ENCODE measurements around the gene CYB561D2.

CYB561D2 gene

DNA sequence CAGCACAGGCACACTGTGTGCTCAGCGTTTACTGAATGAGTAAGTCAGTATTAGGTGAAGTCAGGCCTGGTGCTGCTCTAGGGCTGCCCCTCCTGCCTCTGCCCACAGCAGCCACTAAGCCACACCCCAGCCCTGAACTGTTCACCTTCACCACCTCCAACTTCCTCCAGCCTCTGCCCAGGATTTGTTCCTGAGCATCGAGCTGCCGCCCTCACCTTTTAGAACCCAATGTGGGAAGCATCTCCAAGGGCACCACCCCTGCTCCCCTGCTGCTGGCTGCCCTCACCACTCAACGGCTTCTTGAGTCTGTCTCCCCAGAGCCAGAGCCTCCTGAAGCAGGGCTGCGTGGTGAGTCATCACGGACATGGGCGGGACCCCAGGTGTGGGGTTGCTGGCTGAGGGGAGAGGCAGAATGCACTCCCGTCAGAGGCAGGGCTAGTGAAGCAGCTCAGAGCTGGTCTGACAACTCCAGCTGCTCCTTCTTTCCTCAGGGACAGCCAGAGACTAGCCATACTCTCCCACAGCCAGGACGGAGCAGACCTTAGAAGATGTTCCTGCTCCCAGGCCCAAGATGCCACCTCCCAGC, 33.9 kb upstream of the CYB561D2 start:
- DNase-seq (ENCODE audit: insufficient read length, low spot score) (no peak), FAIRE-seq (no peak)
- TF ChIP-seq, protein P1, sequence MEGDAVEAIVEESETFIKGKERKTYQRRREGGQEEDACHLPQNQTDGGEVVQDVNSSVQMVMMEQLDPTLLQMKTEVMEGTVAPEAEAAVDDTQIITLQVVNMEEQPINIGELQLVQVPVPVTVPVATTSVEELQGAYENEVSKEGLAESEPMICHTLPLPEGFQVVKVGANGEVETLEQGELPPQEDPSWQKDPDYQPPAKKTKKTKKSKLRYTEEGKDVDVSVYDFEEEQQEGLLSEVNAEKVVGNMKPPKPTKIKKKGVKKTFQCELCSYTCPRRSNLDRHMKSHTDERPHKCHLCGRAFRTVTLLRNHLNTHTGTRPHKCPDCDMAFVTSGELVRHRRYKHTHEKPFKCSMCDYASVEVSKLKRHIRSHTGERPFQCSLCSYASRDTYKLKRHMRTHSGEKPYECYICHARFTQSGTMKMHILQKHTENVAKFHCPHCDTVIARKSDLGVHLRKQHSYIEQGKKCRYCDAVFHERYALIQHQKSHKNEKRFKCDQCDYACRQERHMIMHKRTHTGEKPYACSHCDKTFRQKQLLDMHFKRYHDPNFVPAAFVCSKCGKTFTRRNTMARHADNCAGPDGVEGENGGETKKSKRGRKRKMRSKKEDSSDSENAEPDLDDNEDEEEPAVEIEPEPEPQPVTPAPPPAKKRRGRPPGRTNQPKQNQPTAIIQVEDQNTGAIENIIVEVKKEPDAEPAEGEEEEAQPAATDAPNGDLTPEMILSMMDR (IDR thresholded peaks at IDR 0.05; ENCODE audit: insufficient read depth, missing control alignments) = no peak

DNA sequence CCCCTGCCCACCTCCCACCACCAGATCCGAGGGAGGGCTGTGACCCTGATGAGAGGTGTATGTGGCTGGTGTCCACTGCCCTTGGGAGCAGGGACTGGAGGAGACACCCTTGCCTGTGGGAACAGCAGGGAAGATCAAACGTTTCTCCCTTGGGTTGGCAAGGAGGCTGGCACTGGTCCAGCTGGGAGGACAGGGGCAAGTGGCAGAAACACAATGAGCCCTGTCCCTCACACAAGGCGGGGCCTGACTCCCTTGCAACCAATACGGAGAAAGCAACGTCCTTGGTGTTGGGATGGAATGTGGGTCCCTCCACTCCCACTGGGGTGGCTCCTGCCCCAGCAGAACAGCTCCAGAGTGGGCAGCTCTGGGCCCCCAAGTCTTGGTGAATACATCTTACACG, 33.4 kb upstream of the CYB561D2 start:
- TF ChIP-seq, protein P1 (IDR thresholded peaks at IDR 0.05; ENCODE audit: insufficient read depth, missing control alignments) = no peak
- no peak for DNase-seq (ENCODE audit: insufficient read length, low spot score)
- FAIRE-seq = no peak

DNA sequence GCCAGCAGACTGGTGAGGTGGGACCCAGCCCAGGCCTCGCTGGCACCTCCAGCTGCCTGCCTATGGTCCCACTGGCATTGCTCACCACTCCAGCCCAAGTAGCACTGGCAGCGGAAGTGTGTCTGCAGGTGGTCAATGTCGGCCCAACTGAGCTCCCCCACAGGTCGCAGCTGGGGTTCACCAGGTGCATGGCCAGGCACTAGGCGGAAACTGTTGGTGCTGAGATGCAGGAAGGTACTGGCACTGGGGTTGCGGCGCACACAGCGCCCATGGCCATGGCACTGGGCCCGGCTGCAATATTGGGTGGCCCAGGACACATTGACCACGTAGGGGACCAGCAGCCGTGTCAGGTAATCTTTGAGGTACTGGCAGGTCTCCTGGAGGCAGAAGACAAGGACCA, 32.5 kb upstream of the CYB561D2 start:
- TF ChIP-seq, protein P1 (IDR thresholded peaks at IDR 0.05; ENCODE audit: insufficient read depth, missing control alignments) = no peak
- no peak for DNase-seq (ENCODE audit: insufficient read length, low spot score)
- FAIRE-seq = no peak

DNA sequence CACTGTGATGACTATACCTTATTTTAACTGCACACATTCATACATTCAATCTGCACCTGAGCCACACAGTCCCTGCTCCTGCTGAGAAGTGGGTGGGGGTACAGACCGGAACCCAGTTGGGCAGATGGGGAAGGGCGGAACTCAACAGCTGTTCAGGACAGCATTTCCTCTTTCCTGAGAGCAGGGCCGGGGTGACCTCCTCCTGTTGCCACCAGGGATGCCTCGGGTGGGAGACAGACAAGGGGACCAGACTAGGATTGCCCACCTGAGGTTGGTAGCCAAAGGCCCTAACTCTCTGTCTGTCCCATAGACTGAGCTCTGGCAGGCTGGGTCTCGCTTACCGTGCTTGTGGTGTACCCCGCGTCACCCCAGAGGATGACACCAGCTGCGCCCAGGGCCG, 32.0 kb upstream of the CYB561D2 start:
- DNase-seq (ENCODE audit: insufficient read length, low spot score) (no peak), FAIRE-seq (no peak)
- TF ChIP-seq, protein P1 (IDR thresholded peaks at IDR 0.05; ENCODE audit: insufficient read depth, missing control alignments) = no peak

DNA sequence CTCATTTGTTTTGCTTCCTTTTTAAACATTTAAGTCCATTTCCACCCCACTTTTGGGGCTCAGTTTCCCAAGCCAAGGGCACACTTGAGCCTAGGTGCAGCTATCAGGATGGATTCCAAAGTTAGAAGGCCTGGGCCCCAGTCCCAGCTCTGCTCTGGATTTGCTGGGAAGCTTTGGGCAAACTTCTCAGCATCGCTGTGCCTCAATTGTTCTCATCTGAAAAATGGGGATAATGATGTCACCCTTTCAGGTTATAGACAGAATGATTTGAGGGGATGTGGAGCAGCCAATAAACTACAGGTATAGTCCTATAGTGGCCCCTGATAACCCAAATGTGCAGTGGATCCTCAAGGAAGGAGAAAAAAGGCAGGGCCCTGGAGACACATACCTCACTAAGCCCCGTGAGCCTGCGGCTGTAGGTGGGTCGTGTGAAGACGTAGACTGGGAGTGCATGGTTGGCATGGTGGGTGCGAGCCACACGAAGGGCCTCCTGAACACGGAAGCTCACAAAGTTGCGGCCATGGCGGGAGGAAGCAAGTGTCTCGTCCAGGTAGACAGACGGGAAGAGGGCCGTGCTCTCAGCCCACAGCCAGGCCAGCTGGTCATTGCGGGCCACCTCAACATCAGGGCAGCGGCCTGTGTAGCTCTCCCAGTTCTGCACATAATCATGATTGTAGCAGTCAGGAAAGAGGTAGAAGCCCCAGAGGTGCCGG, 31.3 kb upstream of the CYB561D2 start:
- DNase-seq (ENCODE audit: insufficient read length, low spot score) (no peak), FAIRE-seq (no peak)
- TF ChIP-seq, protein P1 (IDR thresholded peaks at IDR 0.05; ENCODE audit: insufficient read depth, missing control alignments) = no peak

DNA sequence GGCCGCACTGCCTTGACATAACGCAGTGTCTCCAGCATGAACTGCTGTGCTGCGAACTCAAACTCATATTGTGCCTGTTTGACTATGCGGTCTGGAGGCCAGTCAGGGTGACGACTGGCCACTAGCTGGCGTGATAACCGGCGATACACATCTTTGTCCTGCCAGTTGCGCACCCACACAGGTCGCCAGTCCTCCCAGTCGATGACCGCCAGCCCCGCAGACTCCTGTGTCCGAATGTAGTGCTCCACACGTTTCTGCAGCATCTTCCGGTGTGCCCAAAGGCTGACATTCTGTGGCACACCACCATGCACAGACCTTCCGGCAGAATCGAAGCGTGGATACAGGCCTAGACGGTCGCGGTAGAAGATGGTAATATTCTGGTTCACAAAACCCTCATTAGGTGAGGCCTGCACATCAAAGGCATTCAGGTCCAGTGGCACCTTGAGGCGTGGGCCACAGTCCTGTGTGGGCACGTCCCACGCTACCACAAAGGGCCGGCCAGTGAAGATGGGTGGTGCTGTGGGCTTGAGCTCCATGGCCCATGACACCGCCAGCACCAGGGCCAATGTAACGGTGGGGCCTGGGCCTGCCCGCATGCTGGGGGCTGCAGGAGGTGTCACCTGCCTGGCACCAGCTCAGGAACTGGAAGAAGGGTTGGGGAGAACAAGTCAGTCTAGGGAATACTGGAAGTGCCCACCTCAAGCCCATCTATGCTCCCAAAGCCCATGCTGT, 30.6 kb upstream of the CYB561D2 start:
- TF ChIP-seq, protein P1 (IDR thresholded peaks at IDR 0.05; ENCODE audit: insufficient read depth, missing control alignments) = no peak
- FAIRE-seq = no peak
- DNase-seq (ENCODE audit: insufficient read length, low spot score) = no peak
